Mesothelial cell of epicardium (in vitro differentiated cells): ENCODE results near the gene MRPS12. TPM values are rescaled to one million over a fixed set of nuclear protein-coding genes. Genes with fewer than 3 reads are reported as not detected.

ENCODE experiments used
- DNase-seq, 2 experiments: peaks; one replicate each; pipeline ENCODE4 v3.0.0; 2021; ENCODE audit warnings: low spot score in 2 of 2; ENCODE audit not compliant: unreplicated experiment in 2 of 2
- H3K27ac Mint-ChIP-seq: 2 replicates; pipeline ENCODE4 v1.8.0; 2021; ENCODE audit warnings: mixed read lengths
- H3K27me3 Mint-ChIP-seq: 2 replicates; pipeline ENCODE4 v1.8.0; 2021; ENCODE audit warnings: low read depth, mixed read lengths
- H3K36me3 Mint-ChIP-seq: 2 replicates; pipeline ENCODE4 v1.8.0; 2021; ENCODE audit warnings: mixed read lengths
- H3K4me1 Mint-ChIP-seq: 2 replicates; pipeline ENCODE4 v1.8.0; 2021; ENCODE audit warnings: mixed read lengths
- H3K4me3 Mint-ChIP-seq: 2 replicates; pipeline ENCODE4 v1.8.0; 2021; ENCODE audit warnings: mild to moderate bottlenecking, moderate library complexity, mixed read lengths
- H3K9me3 Mint-ChIP-seq: 2 replicates; pipeline ENCODE4 v1.8.0; 2021; ENCODE audit warnings: mixed read lengths
- CTCF ChIP-seq: fragments of 200-600 bp; sonication (generic); IDR thresholded peaks from one replicate; pipeline ENCODE4 v1.5.0; 2021; ENCODE audit warnings: antibody characterized with exemption; ENCODE audit not compliant: unreplicated experiment
- total RNA-seq: library from RNA; stranded (reverse); gene quantifications from 3 replicates; pipeline ENCODE4 v1.2.1, GENCODE V29; 2021

The MRPS12 gene
- total RNA-seq, 1 donor from 2014 or later = 24.3 TPM

DNA sequence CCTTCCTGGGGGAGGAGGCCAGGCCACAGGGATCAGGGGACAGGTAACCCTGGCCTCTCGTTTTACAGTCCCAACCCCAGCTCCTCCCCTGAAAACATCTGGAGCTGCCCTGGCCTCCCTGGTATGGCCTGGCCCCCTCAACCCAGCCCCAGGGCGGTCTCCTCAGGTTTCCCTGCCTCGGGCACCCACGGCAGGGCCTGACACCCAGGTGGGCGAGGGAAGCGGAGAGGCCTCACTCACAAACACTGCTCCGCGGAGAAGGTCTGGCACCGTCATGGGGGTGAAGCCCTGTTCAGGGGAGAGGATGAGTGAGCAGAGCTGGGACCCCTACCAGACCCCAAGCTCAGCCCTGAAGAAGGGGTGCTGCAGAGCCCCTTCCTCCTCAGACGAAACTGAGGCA is 12.2 kb upstream of the MRPS12 start:
- no peak for TF ChIP-seq CTCF
- no peak overlapping the region for H3K4me3 Mint-ChIP-seq
- no peak for DNase-seq
- no peaks in the 10 kb centered on the region for H3K9me3 Mint-ChIP-seq
- H3K27me3 Mint-ChIP-seq = no peaks in the 10 kb centered on the region
- no peak overlapping the region for H3K27ac Mint-ChIP-seq
- peaks cover 12% of the 10 kb centered on the region for H3K36me3 Mint-ChIP-seq
- no peaks in the 10 kb centered on the region for H3K4me1 Mint-ChIP-seq

- H3K4me1 Mint-ChIP-seq = no peaks in the 10 kb centered on the region
- DNase-seq = no peak
- no peak for TF ChIP-seq CTCF
- no peaks in the 10 kb centered on the region for H3K27me3 Mint-ChIP-seq
- H3K27ac Mint-ChIP-seq = no peak overlapping the region
- no peak overlapping the region for H3K4me3 Mint-ChIP-seq
- H3K9me3 Mint-ChIP-seq = no peaks in the 10 kb centered on the region
- H3K36me3 Mint-ChIP-seq = peaks cover 21% of the 10 kb centered on the region
Observed at GRCh38 chr19:38919837-38920601, 10.7 kb upstream of the MRPS12 start.

- no peaks in the 10 kb centered on the region for H3K27me3 Mint-ChIP-seq
- no peaks in the 10 kb centered on the region for H3K4me1 Mint-ChIP-seq
- H3K36me3 Mint-ChIP-seq = peaks cover 25% of the 10 kb centered on the region
- no peak overlapping the region for H3K27ac Mint-ChIP-seq
- no peaks in the 10 kb centered on the region for H3K9me3 Mint-ChIP-seq
- no peak overlapping the region for H3K4me3 Mint-ChIP-seq
- DNase-seq = no peak
- no peak for TF ChIP-seq CTCF
Observed at GRCh38 chr19:38920602-38921419, 9.9 kb upstream of the MRPS12 start.

- H3K36me3 Mint-ChIP-seq = peaks cover 25% of the 10 kb centered on the region
- H3K27ac Mint-ChIP-seq = no peak overlapping the region
- no peaks in the 10 kb centered on the region for H3K4me1 Mint-ChIP-seq
- TF ChIP-seq CTCF = no peak
- H3K4me3 Mint-ChIP-seq = no peak overlapping the region
- no peaks in the 10 kb centered on the region for H3K27me3 Mint-ChIP-seq
- H3K9me3 Mint-ChIP-seq = no peaks in the 10 kb centered on the region
- no peak for DNase-seq
Observed at GRCh38 chr19:38921420-38922274, 9.1 kb upstream of the MRPS12 start.

GRCh38 chr19:38922482-38922881 is 8.3 kb upstream of the MRPS12 start:
- no peaks in the 10 kb centered on the region for H3K4me1 Mint-ChIP-seq
- no peak overlapping the region for H3K27ac Mint-ChIP-seq
- no peak overlapping the region for H3K4me3 Mint-ChIP-seq
- TF ChIP-seq CTCF = no peak
- H3K36me3 Mint-ChIP-seq = peaks cover 25% of the 10 kb centered on the region
- H3K9me3 Mint-ChIP-seq = no peaks in the 10 kb centered on the region
- H3K27me3 Mint-ChIP-seq = no peaks in the 10 kb centered on the region
- no peak for DNase-seq
